Stimulated activated naive CD4-positive, alpha-beta T cell (primary cell): ENCODE data around the gene RASL10A.

ENCODE experiments used
- DNase-seq, 6 experiments: peaks; one replicate each; lab custom pipeline; 2025; lab: John Stamatoyannopoulos, UW

RASL10A gene

DNA sequence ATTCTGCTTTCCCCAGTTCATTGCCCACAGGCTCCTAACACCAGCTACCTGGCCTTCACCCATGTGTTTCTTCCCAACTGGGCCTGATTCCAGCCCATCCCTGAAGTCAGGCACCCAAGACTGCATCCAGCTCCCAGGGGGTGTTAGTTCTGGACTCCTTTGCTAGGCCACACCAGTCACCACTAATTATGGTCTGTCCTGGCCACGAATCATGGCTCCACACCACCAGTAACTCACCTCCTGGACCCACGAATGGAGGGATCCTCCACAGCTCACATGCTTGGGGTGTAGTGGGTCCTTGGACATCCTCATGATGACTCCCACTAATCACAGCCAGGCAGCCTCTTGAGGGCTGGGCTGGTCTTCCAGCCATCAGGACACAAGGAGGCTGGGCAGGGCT lies 3.6 kb upstream of the RASL10A start:
- DNase-seq: no peak

DNA sequence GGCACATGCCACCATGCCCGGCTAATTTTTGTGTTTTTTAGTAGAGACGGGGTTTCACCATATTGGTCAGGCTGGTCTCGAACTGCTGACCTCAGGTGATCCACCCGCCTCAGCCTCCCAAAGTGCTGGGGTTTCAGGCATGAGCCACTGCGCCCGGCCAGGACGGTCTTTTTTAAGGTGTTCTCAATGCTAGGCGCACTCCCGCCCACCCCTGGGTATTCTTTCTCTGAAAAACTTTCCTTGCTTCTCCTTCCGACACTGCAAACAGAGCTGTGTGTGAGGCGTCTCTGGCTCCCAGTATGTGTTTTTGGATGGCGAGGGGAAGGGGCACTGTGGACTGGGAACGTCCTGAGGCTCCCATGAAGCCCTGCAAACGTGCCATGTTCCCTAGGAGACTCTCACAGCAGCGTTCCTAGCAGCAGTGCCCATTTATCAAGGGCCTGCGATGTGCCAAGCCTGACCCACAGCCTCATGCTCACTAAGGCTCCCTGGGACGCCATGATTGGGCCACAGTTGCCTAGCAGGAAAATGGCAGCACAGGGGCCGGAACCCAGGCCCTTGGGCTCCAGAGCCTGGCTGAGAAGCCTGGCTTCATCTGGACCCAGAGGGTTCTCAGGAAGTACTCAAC lies 2.4 kb upstream of the RASL10A start:
- DNase-seq: no peak

DNA sequence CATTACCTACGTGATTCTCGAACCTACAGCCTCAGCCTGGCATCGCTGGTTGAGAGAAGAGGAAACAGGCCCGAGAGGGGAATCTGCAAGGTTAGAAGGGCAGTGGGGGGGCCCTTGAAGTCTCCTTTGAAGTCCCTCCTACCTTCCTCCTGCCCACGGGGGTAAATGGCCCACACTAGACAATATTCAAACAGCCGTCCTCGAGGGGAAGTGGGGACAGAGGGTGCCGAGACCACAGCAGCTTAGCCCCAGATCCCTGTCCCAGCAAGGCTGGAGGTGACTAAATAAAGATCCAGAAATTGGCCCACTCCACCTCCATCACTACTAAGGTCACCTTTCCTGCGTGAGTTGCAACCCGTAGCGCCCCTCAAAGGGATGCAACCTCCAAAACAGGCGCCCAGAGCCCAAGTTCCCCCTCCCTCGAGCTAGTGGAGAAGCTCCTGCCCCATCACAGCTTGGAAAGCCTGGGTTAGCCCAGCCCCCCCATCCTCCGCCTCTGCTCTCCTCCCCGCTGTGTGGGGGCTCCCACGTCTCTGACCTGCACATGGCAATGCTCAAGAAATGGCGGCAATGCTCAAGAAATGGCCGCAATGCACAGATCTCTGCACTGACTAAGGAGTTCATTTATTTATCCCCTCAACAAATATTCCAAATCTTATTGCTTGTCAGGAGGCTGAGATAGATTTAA lies 788 bp upstream of the RASL10A start:
- no peak for DNase-seq

DNA sequence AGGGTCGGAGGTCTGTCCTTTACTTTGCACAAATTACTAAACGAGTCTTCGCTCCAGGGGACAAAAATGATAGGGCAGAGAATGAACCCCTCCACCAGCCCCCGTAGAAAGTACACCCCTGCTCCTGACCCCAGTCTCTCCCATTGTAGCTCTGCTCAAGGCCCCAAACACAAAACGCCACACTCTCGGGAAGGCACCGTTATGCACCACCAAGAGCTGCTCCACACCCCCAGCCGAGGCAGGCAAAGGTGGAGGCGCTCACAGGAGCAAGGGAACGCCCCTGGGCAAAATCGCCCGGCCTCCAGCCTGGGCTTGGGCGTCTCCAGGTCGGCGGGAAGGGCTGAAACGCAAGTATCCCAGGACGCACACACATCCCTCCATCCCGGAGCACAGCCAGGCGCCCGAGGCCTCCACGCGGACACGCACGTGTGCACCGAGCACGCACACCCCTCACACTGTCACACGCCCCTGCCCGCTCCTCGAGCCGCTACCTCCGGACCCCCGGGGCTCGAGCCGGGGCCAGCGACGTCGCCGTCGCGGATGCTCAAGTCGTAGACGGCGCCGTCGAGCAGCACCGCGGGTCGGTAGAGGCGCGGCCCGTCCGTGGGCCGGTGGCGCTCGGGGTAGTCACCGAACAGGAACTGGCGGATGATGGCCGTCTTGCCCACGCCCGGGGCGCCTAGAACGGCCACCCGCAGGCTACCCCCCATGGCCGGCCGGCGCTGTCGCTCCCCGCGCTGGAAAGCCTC lies 786 bp downstream of the RASL10A start:
- DNase-seq: no peak

DNA sequence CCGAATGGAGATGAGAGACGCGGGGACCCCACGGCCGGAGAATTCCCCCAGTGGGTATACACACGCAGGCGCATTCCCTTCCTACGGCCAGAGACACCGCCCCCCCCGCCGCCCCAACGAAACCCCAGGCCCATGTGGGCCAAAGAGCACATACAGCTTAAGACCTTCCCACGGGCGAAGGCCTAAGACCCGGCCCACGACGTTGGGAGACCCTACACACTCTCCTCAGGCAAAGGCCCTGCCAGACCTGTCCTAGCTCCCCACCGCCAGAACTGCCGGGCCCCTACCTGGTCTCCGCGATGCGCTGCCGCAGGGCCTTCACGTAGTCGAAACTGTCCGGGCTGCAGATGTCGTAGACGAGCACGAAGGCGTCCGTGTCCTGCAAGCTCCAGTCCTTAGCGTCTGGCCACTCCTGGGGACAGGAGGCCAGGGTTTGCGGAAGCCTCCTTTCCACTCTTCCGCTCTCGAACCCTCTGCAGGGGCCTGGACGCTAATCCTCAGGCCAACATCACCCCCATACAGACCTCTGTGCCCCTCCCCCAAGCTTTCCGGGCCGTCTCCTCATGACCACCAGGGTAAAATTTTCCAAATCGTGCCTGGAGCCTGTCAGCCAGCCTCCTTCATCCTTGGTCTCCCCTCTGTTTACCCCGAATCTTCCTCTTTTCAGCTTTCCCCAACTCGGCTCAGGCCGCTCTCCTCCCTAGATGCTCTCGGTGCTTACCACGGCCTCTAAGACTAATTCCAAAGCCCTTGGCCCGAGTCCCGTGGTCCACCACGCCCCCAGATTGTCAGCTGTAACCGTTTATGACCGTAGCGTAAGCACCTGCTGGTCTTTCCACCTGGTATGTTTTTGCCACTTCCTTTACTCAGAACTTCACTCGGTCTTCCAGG lies 1.7 kb downstream of the RASL10A start:
- no peak for DNase-seq

DNA sequence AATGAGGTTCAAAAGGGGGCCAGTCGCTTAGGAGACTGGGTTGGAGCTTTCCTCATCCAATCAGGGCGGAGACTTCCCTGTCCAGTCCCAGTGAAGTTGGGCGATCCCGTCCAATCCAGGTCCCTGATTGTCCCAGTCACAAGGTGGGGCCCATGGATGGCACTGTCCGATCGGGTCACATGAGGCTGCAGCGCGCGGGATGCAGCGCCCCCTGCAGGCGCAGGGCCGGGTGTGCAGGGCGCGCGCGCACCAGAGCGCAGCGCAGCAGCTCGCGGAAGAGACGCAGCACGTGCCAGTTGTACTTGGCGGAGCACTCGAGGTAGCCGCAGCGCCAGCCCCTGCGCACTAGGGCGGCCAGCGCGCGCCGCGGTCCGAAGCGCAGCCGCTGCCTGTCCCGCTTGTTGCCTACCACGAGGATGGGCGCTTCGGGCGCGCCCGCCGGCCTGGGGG lies 2.3 kb downstream of the RASL10A start:
- DNase-seq: no peak

DNA sequence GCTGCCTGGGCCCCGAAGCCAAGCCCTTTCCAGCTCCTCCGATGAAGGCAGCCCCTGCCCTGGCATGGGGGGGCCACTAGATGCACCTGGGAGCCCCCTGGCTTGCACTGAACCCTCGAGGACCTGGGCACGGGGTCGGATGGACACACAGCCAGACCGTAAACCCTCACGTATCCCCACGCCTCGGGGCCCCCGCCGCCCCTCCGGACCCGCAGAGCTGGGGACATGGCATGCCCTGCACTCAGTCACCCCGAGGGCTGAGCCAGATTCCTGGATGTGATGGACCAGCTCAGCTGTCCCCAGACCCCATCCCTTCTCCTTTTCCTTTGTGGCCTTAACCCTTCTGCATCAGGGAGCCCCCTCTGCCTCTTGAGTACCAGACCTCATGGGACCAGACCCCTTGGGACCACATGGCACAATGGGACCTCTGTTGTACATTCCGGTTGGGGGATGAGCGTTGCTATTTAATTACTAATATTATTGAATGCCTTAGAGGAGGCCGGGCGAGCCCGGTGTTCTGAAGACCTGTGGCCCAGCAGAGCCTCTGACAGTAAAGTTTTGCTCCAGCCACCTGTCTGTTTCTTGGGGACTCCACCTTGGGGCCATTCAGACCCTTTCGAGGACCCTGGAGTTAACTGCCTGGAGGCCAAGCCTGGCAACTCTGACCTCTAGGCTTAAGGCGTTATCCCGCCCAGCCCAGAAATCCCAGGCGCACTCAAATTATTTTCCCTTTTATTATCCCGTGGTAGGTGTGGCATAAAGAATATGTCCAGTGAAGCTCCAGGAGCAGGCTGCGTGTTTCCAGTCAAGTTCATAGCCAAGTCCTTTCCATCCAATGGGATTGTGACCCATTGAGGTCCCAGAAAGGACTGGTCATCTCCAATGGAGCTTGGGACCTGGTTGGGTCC lies 3.0 kb downstream of the RASL10A start:
- no peak for DNase-seq

DNA sequence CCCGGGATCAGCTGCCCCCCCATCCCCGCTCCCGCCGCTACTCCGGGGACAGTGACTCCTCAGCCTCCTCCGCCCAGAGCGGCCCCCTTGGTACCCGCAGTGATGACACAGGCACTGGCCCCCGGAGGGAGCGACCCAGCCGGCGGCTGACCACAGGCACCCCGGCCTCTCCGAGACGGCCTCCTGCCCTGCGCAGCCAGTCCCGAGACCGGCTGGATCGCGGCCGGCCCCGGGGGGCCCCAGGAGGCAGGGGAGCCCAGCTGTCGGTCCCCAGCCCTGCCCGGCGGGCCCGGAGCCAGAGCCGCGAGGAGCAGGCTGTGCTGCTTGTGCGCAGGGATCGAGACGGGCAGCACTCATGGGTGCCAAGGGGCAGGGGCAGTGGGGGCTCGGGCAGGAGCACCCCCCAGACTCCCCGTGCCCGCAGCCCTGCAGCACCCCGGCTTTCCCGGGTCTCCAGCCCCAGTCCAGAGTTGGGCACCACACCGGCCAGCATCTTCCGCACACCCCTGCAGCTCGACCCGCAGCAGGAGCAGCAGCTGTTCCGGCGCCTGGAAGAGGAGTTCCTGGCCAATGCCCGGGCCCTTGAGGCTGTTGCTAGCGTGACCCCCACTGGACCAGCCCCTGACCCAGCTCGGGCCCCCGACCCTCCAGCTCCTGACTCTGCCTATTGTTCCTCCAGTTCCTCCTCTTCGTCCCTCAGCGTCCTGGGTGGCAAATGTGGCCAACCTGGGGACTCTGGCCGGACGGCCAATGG lies 3.9 kb downstream of the RASL10A start:
- no peak for DNase-seq

DNA sequence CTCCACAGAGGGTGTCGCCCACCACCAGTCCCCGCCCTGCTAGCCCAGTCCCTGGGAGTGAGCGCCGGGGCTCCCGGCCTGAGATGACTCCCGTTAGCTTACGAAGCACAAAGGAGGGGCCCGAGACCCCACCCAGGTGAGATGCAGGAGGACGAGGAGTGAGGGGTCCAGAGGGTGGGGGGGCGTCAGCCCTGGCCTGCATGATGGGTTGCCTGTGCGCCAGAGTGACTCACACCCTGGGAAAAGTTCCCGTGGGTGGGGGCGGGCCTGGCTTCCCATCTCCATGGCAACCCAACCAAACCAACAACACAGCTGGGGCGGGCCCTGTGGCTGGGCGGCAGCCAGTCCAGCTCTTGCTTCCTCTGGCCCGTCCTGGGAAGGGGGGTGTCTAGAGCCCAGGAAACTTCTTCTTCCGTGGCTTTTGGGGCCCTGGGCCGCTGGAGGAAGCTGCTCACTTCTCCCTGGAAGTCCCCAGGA lies 4.6 kb downstream of the RASL10A start:
- DNase-seq: peak in 1 of 6 experiments; percentile 27

DNA sequence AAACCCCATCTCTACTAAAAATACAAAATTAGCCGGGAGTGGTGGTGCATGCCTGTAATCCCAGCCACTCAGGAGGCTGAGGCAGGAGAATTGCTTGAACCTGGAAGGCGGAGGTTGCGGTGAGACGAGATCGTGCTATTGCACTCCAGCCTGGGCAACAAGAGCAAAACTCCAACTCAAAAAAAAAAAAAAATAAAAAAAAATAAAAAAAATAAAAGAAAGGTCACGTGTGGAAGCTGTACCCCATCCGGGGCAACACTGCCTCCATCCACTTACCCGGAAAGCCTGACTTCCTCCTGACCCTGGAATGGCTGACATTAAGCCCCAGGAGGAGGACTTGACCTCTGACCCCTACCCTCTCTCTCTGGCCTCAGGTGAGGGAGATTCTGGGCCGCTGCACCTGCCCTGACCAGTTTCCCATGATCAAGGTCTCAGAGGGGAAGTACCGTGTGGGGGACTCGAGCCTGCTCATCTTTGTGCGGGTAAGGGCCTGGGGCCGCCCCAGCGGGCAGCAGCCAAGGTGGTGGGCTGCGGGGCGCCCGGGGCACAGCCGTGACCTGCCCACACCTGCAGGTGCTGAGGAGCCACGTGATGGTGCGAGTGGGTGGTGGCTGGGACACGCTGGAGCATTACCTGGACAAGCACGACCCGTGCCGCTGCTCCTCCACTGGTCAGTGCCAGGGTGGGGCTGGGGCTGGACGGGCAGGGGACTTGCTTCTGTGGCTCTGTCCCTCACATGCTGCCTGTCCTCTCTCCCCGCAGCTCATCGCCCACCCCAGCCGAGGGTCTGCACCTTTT lies 5.2 kb downstream of the RASL10A start:
- DNase-seq: no peak

DNA sequence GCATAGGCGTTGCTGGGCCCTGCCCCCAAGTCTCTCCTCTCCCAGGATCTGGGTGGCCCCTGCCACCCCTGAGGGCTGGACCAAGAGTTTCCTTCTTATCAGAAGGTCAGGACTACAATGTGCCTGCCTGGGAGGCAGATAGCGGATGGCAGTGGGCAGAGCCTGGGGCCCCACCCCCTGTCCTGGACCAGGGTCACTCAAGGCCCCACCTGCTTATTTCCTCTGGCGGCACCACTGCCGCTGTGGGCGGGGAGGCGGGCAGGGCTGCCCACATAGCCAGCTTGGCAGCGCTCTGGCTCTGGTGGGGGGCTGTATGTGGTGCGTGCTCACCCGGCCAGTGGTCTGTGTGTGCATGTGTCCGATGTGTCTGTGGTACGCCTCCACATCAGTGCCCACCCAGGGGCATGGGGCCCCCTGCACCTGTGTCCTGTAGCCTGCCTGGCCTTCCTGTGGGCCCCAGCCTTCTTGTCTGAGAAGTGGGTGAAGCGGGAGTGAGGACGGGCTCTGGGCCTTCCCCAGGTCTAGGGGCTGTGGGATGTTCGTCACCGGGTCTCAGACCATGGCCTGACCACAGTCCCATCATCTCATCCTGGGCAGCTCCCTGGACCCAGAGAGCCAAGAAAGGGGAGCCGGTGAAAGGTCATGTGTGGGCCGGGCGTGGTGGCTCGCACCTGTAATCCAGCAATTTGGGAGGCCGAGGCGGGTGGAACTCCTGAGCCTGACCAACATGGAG lies 6.0 kb downstream of the RASL10A start:
- no peak for DNase-seq

DNA sequence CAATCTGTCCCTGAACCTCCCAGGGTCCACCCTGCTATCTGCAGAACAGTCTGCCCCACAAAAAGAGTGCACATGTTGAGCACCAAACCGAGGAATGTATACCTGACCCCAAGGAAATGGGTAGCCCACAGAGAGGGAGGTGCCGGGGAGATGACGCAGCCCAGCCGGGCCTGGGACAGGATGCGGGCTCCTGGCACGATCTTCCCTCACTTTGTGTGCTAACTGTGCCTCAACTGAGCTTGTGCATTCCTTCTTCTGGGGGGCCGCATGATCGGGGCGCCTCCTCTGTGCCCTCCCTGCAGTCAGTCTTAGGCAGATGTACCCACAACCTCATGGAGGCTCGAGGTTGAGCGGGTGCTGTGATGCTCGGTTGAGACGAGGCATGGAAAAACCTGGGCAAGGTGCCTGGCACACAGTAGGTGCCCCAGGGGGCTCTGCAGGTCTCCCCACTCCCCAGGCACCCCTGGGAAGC lies 6.7 kb downstream of the RASL10A start:
- no peak for DNase-seq

DNA sequence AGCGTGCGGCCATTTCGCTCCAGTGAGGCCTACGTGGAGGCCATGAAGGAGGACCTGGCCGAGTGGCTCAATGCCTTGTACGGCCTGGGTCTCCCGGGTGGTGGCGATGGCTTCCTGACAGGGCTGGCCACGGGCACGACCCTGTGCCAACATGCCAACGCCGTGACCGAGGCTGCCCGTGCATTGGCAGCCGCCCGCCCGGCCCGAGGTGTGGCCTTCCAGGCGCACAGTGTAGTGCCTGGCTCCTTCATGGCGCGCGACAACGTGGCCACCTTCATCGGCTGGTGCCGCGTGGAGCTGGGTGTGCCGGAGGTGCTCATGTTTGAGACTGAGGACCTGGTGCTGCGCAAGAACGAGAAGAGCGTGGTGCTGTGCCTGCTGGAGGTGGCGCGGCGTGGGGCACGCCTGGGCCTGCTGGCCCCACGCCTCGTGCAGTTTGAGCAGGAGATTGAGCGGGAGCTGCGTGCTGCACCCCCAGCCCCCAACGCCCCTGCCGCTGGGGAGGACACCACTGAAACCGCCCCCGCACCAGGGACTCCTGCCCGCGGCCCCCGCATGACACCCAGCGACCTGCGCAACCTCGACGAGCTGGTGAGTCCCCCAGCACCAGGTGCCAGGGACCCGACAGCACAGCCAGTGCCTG lies 7.2 kb downstream of the RASL10A start:
- no peak for DNase-seq

DNA sequence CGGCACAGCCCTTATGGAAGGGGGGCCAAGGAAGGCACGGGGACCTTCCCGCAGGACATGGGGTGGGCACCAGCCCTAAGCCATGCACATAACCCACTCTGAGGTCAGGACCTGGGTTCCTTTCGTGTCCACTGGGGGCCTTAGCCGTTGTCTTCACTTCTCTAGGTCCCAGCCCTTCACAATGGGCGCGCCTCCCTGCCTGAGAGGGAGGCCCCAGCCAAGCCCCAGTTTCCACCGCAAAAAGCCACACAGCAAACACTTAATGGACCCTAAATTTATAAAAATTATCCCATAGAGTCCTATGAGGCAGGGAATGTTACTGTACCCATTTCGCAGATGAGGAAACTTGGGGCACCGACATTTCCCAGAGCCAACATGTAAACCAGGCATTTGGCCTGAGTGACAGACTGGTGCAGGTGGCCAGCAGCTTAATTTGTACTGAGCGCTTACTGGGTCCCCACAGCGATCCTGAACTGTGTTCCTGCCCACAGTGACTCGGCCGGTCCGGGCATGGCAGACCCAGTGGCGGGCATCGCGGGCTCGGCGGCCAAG lies 7.8 kb downstream of the RASL10A start:
- DNase-seq: no peak

DNA sequence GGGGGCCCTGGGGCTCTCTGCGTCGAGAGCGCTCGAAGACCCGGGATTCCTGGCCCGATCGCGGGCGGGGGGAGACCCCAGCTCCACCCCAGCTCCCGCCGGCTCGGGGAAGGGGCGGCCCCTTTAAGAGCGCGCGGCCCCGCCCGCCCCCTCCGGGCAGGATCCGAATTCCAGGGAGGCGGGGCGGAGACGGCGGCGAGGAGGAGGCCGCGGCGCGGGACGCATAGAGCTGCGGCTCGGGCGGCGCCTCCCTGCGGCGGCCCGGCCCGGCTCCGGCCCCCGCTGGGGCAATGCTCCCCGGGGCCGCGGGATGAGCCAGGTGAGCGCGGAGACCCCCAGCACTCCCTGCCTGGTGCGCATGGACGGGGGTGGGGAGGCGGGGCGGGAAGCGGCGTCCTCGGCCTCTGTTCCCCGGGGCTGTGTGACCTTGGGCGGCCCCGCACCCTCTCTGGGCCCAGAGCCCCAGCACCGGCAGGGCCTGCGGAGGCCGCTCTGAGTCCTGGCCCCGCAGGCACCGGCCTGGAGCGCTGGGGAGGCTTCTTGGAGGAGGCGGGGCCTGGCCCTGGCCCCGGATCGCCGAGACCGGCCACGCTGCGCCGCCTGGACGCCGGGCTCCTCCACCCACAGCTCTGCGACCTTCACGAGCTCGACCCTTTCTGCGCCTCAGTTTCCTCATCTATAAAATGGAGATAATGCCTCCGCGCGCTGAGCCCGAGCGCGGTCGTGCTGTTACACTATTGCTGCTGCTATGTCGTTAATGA lies 8.5 kb downstream of the RASL10A start:
- DNase-seq: peak in 2 of 6 experiments; percentile 19 to 20

DNA sequence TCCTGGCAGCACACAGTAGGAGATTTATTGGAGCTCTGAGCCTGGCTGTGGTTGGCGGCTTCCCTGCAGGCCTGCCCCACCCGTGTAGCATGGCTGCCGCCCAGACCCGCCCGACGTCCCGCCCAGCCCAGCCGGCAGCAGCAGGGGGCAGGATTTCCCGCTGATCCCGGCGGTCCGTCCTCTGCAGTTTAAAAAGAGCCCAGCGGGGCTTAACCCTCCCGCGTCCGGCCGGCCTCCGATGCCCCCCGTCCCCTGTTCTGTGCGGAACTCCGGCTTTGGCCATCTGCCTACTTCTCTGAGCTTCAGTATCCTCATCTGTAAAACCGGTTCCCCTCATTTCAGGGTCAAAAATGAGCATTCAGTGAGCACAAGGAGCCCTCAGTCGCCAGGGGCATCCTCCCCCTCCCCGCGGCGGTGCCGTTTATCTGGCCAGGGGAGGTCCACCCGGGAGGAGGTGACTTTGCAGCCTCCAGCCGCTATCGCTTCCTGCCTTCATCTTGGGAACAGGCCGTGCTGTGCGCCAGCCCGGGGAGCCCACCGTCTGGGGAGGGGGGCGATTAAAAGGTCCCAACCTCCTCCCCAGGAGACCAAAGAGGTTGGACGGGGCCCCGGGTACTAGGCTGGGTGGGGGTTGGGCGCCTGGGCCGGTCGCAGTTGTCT lies 9.2 kb downstream of the RASL10A start, which contains the start of gene GAS2L1:
TSS of gene GAS2L1 (plus strand) at position 476 of the 660 bp plus-strand sequence. CDS start 1,456 bp downstream, outside the sequence.
- DNase-seq: peak in 2 of 6 experiments; percentile 20 to 37
